Skeletal muscle satellite cell (primary cell): Measurements from ENCODE around the gene EPHA8. TPM values are rescaled to one million over a fixed set of nuclear protein-coding genes. Genes with fewer than 3 reads are reported as not detected.

Source experiments
- H3K27me3 ChIP-seq: 2 replicates; pipeline ENCODE4 v1.7.0; 2013; ENCODE audit warnings: low read length; ENCODE audit not compliant: control insufficient read depth, insufficient read depth
- H3K36me3 ChIP-seq: 2 replicates; pipeline ENCODE4 v1.7.0; 2013; ENCODE audit warnings: mild to moderate bottlenecking, control low read depth, low read length; ENCODE audit not compliant: insufficient read depth
- H3K4me1 ChIP-seq: 2 replicates; pipeline ENCODE4 v1.7.0; 2013; ENCODE audit warnings: low read length; ENCODE audit not compliant: control insufficient read depth, insufficient read depth
- H3K4me2 ChIP-seq: 2 replicates; pipeline ENCODE4 v1.7.0; 2013; ENCODE audit warnings: mild to moderate bottlenecking, low read length
- H3K4me3 ChIP-seq: 2 replicates; pipeline ENCODE4 v1.7.0; 2013; ENCODE audit warnings: low read length
- H3K9ac ChIP-seq: 2 replicates; pipeline ENCODE4 v1.7.0; 2013; ENCODE audit warnings: mild to moderate bottlenecking, low read depth, low read length, moderate library complexity
- H3K9me3 ChIP-seq: replicated peaks from 2 replicates; pipeline ENCODE4 v1.7.0; 2013; ENCODE audit warnings: mild to moderate bottlenecking, control low read depth, low read length
- small RNA-seq: library from RNA; depleted of rRNA; stranded (forward); fragments of <200 nt; gene quantifications from one replicate; pipeline ENCODE3, GENCODE V24; 2012

Gene EPHA8

DNA sequence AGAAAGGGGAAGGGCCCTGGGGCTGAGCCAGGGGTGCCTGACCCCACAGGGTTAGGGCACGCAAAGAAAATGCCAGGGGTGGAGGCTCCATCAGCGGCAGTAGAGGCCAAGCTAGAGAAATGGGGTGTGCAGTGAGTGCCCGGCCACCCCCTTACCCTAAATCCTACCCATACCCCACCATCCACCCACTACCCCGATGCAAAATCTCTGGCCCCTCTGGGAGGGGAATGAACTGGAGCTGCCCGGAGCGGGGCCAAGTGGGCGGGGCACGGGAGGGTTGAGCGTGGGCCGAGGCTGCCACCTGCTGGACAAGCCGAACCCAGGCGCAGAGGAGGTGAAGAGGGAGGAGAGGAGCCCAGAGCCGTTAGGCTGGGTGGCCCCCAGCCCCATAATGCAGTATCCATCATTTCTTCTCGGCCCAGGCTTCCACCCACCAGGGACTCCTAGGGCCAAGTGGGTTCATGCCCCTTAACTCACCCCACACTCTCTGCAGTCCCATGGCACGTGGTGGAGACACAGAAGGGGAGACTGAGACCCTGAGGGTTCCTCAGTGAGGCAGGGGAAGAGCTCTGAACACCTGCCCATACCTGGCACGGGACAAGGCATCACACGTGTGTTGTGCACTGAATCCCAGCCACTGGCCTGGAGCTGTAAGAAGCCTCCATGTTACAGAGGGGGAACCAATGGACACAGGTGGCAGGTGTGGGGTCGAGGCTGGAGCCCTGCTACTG lies 78.8 kb downstream of the EPHA8 start:
- Histone ChIP-seq H3K9me3 (no peaks in the 10 kb centered on the region), H3K4me3 (no peak overlapping the region), H3K4me2 (no peak overlapping the region), H3K4me1 (no peaks in the 10 kb centered on the region), H3K9ac (no peak overlapping the region), H3K36me3 (no peaks in the 10 kb centered on the region), H3K27me3 (peaks cover 30% of the 10 kb centered on the region)

DNA sequence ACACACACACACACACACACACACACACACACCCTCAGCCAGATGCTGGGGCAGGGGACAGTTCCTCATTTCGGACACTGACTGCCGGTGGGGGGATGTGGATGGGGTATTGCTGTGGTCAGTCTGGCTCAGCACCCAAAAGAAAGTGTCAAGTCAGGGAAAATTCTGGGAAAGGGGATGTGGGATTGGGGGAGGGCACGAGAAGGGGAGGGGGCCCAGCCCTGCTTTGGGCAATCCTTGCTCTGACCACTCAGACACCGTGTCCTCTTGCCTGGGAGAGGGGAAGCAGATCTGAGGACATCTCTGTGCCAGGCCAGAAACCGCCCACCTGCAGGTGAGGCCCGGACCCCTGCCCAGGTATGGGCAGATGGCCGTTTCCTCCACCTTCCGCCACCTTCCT lies 80.1 kb downstream of the EPHA8 start, which contains the start of gene C1QC:
Gene C1QC (plus strand): TSS at position 253 of the 400 bp plus-strand sequence. CDS start 391 bp downstream, outside the sequence.
- Histone ChIP-seq H3K27me3 (peaks cover 37% of the 10 kb centered on the region), H3K4me2 (no peak within 1 kb of the TSS), H3K4me3 (no peak within 1 kb of the TSS), H3K9ac (no peak within 1 kb of the TSS), H3K36me3 (no peaks in the 10 kb centered on the region), H3K9me3 (no peaks in the 10 kb centered on the region), H3K4me1 (no peaks in the 10 kb centered on the region)

DNA sequence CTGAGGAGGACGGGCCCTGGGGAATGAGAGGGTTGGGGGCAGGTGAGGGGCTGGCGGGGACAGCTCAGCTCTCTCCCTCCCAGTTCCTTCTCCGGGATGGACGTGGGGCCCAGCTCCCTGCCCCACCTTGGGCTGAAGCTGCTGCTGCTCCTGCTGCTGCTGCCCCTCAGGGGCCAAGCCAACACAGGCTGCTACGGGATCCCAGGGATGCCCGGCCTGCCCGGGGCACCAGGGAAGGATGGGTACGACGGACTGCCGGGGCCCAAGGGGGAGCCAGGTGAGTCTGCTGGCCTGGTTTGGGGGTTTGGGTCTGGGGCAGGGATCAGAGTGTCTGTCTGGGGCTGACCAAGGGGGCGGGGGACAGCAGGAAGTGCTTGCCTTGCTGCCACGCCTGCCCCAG lies 80.6 kb downstream of the EPHA8 start:
- Histone ChIP-seq H3K36me3 (no peaks in the 10 kb centered on the region), H3K4me1 (no peaks in the 10 kb centered on the region), H3K9me3 (no peaks in the 10 kb centered on the region), H3K4me2 (no peak overlapping the region), H3K9ac (no peak overlapping the region), H3K4me3 (no peak overlapping the region), H3K27me3 (peaks cover 42% of the 10 kb centered on the region)

DNA sequence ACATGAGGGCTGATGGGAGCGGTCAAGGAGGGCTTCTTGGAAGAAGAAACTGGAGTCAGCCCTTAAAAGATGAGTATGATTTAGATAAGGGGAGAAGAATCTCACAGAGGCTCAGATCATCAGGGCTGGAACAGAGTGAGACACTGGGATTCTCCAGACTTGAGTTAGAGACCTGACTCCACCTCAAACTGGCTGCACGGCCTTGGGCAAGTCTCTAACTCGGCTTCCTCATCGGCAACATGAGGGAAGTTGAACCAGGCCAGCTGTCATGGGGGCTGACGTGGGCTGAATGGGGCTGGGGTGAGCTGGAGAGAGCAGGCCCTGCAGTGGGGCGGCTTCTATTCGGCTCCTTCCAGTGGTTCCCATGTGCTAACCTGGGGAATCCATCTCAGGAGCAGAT lies 82.6 kb downstream of the EPHA8 start:
- H3K4me1 ChIP-seq: no peaks in the 10 kb centered on the region
- peaks cover 45% of the 10 kb centered on the region for H3K27me3 ChIP-seq
- no peak overlapping the region for H3K4me3 ChIP-seq
- no peaks in the 10 kb centered on the region for H3K9me3 ChIP-seq
- no peaks in the 10 kb centered on the region for H3K36me3 ChIP-seq
- H3K4me2 ChIP-seq: no peak overlapping the region
- H3K9ac ChIP-seq: no peak overlapping the region

DNA sequence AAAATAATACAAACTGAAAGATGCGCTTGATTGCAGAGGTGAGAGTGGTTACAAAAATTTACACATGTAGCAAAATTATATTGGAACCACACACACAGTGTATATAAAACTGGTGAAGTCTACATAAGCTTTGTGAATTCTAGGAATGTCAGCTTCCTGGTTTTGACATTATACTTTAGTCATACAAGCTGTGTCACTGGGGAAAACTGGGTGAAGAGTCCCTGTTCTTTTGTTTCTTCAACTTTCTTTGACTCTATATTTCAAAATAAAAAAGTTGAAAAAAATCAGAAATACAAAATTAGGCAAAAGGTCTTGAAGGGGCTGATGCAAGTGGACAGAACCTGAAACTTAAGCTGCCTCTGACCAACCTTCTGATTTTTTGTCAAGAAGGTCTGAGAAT lies 83.1 kb downstream of the EPHA8 start:
- Histone ChIP-seq H3K9ac (no peak overlapping the region), H3K4me3 (no peak overlapping the region), H3K36me3 (no peaks in the 10 kb centered on the region), H3K9me3 (no peaks in the 10 kb centered on the region), H3K4me1 (no peaks in the 10 kb centered on the region), H3K4me2 (no peak overlapping the region), H3K27me3 (peaks cover 42% of the 10 kb centered on the region)

DNA sequence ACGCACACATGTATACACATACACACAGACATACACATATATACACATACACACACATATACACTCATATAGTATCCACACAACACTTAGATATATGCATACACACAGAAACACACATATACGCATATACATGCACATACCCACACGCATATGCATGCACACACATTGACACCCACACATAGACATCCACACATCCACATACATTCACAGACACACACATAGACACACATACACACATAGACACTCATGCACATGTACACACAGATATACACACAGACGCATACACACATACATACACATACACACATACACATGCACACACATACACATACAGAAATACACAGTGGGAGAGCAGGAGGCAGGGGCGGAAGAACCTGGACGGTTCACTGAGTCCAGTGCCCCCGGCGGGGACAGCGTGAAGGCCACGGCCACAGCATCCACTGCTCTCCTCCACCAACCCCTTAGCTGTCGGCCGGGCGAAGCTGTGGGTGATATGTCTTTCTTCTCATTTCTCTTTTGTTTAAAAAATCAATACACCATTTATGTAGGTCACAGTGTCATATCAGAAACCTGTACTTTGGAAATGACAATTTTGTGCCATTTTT lies 86.9 kb downstream of the EPHA8 start:
- Histone ChIP-seq H3K4me3 (no peak overlapping the region), H3K27me3 (peaks cover 69% of the 10 kb centered on the region), H3K9me3 (no peaks in the 10 kb centered on the region), H3K4me2 (no peak overlapping the region), H3K9ac (no peak overlapping the region), H3K36me3 (no peaks in the 10 kb centered on the region), H3K4me1 (no peaks in the 10 kb centered on the region)

DNA sequence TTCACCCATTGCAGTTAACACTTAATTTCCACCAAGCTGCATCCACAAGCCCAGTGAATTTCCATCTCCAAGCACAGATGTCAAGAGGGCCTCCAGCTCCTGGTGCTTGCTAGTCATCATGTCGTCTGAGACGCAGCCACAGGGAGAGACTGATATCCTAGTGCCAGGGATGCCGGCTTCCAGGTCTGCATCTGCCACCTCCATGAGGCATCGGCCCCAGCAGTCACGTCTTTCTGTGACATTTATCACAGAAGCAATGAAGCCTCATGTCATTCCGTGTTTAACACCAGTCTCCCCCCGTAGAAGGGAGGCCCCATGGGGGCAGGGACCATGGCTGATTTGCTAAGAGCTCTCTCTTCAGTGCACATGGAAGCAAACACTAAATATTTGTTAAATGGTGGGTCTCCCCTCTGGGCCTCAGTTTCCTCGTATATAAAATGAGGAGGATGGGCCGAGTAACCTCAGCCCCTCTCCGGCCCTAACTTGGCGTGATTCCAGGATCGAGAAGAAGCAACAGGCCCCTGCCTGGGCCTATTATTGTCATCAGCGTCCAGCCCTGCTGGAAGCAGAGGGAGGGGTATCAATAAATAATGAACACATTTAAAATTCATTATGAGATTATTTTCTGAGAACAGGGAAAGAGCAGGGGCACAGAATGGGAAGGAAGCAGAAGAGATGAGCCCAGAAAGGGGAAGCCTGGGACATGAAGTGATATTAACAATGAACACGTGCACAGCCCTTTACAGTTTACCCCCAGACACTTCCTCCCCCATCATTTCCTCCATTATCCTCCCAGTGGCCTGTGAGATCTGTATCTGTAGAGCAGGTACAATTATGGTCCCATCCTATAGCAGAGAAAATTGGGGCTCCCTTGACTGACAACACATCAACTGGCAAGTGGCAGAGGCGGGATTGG lies 88.9 kb downstream of the EPHA8 start:
- no peak overlapping the region for H3K4me2 ChIP-seq
- H3K9ac ChIP-seq: no peak overlapping the region
- no peak overlapping the region for H3K4me3 ChIP-seq
- no peaks in the 10 kb centered on the region for H3K9me3 ChIP-seq
- H3K27me3 ChIP-seq: peaks cover 74% of the 10 kb centered on the region
- no peaks in the 10 kb centered on the region for H3K36me3 ChIP-seq
- H3K4me1 ChIP-seq: no peaks in the 10 kb centered on the region

DNA sequence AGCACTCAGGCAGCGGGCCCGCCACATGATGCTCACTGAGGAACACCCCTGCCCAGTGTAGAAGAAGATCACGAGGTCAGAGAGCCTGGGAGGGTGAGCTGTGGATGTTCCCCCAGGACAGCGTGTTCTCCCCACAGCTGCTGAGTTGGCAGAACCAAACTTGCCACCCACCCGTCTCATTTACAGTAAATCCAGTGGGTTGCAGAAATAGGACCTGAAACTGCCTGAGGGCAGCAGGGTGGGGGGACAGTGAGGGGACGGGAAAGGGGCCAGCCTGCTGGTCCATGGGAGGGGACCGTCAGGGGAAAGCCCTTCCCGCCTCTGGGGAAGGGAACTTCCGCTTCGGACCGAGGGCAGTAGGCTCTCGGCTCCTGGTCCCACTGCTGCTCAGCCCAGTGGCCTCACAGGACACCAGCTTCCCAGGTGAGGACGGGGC lies 89.6 kb downstream of the EPHA8 start, which contains the start of gene C1QB:
Gene C1QB (plus strand): TSS at position 356 of the 436 bp plus-strand sequence. CDS start 6,227 bp downstream, outside the sequence.
- Histone ChIP-seq H3K4me2 (no peak within 1 kb of the TSS), H3K4me1 (no peaks in the 10 kb centered on the region), H3K4me3 (no peak within 1 kb of the TSS), H3K9ac (no peak within 1 kb of the TSS), H3K27me3 (peaks cover 76% of the 10 kb centered on the region), H3K9me3 (no peaks in the 10 kb centered on the region), H3K36me3 (no peaks in the 10 kb centered on the region)

Small RNA genes lying within 50 kb of the gene (small RNA-seq; reads per million reads assigned to genes)
- gene MIR6127: not detected
